Suppressor macrophage treated with lipopolysaccharide for 4 hours (primary cell): ENCODE measurements around the gene SLC13A2.
"Not testable (repeated sequence)": the region's sequence is repeated elsewhere in the genome, so short reads cannot be mapped to it uniquely, and the experiment has no call there.

Source experiments
- DNase-seq: peaks from one replicate; pipeline ENCODE4 v3.0.0-alpha.2; 2020

SLC13A2 gene

DNA sequence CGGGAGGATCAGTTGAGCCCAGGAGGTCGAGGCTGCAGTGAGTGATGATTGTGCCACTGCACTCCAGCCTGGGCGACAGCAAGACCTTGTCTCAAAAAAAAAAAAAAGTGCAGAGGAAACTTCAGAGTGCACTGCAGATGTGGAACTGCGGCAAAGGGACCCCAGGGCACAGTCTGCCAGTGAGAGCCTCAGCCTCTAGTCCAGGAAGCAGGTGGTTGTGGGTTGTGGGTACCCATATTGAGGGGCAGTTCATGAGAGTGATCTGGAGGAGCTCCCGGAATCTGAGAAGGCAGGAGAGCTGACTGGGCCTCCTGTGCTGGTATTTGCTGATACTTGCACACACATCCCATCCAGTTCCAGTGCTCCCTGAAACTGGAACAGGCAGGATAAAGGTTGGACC lies 45.8 kb downstream of the SLC13A2 start:
- no peak for DNase-seq

DNA sequence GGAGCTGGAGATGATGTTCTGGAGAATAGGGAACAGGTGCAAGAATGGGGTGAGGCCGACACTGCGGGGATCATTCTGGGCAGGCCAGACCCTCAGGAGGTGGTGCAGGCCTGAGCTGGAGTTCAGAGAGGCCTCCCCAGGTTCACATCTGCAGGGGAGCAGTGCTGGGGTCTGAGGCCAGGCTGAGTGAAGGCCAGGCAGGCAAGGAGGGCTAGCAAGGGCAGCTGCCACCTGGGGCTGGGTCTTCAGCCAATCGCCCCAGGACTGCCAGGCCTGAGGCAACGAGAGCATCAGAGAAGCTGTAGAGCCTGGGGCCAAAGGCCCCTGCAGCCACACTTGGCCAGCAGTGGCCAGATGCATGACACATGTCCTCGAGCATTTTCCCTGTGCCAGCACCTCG lies 47.2 kb downstream of the SLC13A2 start:
- DNase-seq = no peak

DNA sequence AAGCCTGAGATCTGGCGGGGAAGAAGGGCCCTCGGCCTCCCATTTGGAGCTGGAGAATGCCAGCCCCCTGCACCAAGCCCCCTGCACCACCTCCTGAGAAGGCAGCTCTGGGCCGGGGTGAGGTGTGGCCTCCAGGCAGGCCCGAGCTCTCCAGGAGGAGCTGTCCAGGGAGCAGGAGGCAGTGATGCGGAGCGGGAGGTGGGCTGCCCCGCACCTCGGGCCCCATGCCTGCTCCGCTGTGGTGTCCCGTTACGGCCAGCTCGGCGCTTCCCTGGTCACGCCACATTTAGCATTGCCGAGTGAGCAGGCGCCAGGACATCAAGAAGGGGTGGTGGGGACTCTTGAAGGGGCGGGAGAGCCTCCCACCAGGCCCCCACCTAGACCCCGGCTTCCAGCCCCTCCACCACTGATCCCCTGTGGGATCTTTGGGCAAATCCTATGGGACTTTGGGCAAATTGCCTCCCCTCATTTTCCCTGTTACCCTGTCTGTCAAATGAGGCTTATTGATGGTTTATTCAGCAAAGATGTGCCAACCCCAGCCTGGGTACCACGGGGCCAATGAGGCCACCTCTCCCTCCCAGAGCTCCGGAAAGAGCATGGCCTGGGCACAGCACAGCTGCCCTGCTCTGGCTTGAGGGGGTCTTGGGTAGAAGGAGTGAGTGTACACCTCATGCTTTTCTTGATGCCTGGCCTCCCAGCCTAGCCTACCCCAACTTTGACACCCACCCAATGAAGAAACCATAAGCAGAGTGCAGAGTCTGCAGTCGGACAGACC lies 48.1 kb downstream of the SLC13A2 start:
- DNase-seq = no peak

DNA sequence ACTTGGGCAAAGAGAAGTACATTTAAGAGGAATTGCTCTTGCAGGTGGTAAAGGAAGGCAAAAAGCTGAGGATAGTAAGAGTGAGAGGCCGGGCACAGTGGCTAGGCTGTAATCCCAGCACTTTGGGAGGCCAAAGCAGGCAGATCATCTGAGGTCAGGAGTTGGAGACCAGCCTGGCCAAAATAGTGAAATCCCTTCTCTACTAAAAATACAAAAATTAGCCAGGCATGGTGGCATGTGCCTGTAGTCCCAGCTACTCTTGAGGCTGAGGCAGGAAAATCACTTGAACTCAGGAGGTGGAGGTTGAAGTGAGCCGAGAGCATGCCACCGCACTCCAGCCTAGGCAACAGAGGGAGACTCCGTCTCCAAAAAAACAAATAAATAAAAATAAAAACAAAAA lies 48.8 kb downstream of the SLC13A2 start:
- not testable (repeated sequence) for DNase-seq

DNA sequence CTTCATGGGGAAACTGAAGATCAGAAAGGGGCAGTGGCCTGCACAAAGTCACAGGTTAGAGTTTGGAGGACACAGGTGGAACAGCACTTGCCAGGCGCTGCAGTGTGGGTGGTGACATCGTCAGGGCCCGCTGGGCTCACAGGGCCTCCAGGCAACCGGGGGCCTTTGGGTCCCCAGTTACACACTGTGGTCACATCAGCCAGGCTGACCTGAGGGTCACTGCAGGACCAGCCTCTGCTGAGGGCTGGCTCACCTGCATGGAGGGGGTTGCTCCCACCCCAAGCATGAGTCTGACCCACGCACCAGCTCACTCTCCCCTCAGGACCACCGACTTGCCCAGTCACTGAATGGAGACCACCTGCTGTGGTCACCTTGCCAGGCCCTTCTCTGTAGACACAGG lies 49.7 kb downstream of the SLC13A2 start:
- no peak for DNase-seq

DNA sequence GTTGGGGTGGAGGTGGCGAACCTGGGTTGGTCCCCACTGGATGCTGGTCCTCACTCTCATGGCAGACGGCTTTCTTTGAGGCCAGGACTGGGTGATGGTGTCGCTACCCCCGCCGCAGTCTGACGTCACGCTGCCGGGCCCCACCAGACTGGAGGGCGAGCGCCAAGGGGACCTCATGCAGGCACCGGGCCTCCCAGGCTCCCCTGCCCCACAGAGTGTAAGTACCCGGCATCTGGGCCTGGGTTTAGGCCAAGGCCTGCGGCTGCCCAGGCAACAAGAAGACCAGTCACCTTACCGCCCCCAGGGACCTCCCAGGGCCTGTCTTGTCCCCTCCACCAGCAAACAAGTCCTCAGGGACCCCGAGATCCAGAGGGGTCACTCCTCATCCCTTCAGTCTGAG lies 50.4 kb downstream of the SLC13A2 start:
- no peak for DNase-seq

DNA sequence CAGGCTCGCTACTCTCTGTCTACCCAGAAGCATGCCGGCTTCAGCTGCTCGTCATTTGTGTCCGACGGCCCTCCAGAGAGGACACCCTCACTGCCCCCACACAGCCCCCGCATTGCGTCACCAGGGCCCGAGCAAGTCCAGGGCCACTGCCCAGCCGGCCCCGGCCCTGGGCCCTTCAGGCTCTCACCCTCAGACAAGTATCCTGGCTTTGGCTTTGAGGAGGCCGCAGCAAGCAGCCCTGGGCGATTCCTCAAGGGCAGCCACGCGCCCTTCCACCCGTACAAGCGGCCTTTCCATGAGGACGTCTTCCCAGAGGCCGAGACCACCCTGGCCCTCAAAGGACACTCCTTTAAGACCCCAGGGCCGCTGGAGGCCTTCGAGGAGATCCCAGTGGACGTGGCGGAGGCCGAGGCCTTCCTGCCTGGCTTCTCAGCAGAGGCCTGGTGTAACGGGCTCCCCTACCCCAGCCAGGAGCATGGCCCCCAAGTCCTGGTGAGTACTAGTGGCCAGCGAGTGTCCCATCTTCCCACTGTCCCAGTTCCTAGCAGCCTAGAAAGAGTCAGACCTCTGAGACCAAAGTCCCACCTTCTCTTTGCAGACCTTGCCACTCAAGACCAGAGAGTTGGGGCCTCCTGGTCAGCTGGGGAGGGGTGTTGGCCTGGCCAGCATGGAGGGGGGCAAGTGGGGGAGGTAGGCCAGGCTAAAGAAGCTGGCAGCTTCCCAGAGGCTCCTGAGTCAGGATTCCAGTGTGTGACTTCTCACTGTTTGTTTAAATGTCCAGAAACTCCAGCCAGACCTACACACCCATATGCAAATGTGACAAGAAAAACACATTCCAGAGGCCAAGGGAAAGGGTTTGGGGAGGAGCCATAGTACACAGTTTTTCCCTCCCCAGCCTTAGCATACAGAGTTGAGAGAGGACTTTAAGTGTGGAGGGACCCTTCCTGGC lies 51.3 kb downstream of the SLC13A2 start:
- DNase-seq = no peak

DNA sequence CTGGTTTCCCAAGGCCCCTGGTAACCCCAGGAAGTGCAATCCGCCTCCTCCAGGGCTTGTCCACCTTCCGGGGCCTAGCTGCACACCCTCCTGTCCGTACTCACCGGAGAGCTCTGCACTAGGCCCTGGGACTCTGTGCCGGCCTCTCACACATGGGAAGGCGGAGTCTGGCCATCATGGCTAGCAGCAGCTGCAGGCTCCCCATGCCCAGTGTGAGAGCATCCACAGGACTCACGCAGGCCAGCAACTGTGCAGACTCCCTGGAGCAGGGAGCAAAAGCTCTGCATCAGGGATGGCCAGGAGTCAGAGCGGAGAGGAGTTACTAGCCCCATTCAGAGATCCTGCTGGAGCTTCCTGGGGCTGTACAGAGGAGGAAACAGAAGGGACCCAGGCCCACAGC lies 52.9 kb downstream of the SLC13A2 start:
- no peak for DNase-seq

DNA sequence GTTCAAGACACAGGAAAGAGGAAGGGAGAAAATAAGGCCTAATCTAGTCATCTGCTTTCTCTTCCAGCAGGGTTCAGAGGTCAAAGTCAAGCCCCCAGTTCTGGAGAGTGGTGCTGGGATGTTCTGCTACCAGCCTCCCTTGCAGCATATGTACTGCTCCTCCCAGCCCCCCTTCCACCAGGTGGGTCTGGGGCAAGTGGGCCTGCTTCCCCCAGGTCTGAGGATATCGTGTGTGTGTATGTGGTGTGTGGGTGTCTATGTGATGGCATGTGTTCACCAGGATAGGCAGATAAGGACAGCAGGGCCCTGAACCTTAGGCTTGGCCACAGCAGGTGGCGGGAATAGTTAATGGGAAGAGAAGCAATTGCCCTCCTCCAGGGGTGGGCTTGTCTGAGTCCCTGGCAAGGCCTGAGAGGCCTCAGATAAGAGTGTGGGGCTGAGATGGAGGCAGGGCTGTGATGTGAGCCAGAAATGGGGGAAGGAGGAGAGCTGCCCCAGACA lies 53.8 kb downstream of the SLC13A2 start:
- no peak for DNase-seq

DNA sequence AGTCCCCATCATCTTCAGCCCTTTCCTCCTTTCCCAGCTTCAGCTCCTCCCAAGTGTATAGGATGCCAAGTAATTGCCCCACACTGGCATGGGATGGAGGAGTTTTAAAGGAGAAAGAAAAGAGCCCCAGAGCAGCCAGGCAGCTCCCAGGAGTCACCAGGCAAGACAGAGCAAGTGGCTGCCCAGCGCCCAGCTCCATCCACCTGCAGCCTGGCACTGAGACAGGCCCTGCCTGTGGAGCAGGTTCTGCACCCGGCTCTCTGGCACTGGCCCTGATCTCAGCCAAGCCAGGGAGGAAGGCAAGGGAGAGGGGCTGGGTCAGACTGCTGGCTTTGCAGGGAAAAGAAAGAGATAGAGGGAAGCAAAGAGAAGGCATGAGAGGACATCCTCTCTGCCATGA lies 54.4 kb downstream of the SLC13A2 start:
- no peak for DNase-seq

DNA sequence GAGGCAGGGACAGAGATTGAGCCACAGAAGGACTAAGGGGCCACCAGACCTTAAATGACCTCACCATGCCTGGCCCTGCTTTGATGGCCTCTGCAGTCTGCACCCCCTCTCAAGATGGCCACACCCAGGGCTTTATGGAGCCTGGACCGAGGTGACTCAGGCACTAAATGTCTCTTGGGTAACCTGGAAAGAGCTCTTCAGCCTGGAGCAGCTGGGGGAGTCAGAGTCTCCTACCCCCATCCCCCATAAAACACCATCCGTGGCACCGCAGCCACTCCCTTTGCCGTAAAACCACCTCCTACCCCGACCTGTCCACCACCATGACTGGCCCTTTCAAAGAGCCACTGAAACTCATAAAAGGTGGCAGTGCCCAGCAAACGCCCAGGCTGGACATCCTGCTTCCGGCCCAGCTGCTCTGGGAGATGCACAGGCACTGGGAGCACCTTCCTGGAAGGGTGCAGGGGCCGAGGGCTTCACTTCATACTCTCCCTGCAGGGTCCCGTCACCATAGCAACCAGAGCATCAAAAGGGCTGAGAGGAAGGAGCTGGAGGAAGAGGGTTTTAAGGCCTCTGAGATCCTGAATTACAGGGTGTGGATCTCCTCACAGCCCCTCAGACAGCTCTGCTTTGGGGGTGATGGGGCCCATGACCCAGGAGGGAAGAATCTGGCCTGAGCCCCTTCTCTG lies 55.0 kb downstream of the SLC13A2 start:
- DNase-seq = no peak

DNA sequence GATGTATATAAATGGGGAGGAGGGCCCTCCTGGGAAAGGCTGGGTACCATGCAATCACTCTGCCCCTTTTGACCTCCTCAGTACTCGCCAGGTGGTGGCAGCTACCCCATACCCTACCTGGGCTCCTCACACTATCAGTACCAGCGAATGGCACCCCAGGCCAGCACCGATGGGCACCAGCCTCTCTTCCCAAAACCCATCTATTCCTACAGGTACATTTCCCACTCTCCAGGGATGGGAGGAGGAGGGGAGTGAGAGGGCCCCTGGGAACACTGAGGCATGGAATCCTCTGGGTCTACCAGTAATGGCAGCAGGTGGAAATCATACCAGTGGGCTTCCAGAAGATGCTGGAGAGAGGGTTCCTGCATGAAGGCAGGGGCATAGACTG lies 55.6 kb downstream of the SLC13A2 start:
- DNase-seq = no peak

DNA sequence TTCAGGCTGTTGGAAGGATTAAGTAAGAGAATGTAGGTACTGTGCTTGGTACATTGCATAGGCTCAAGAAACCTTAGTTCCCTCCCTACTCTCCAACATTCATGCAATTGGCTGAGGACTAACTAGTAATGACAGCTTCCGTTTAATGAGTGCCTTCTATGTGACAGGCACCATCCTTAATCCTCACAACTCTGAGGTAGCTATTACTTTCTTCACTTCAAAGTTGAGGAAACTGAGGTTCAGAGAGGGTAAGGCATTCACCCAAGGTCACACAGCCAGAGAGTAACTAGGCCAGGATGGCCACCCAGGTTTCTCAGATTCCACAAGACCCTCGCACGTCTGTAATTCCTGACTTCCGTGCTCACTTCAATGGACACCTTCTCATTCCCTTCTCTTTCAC lies 56.8 kb downstream of the SLC13A2 start:
- no peak for DNase-seq

DNA sequence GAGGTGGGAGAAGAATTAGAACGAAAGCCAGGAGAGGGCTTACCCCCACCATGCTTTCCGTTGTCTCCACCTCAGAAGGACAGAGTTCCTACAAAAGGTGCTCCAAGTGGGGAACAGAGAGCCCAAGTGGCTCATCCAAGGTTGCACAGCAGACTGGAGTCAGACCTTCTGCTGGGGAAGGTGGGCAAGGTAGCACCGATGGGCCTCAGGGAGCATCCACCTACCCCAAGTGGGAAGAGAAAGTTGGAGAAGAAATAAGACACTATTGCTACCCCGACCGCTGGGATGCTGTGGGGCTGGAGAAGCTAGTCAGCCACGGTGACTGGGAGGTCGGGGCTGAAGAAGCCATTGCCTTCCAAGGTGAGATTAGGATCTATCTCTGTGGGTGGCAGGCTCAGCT lies 57.5 kb downstream of the SLC13A2 start:
- DNase-seq = no peak

DNA sequence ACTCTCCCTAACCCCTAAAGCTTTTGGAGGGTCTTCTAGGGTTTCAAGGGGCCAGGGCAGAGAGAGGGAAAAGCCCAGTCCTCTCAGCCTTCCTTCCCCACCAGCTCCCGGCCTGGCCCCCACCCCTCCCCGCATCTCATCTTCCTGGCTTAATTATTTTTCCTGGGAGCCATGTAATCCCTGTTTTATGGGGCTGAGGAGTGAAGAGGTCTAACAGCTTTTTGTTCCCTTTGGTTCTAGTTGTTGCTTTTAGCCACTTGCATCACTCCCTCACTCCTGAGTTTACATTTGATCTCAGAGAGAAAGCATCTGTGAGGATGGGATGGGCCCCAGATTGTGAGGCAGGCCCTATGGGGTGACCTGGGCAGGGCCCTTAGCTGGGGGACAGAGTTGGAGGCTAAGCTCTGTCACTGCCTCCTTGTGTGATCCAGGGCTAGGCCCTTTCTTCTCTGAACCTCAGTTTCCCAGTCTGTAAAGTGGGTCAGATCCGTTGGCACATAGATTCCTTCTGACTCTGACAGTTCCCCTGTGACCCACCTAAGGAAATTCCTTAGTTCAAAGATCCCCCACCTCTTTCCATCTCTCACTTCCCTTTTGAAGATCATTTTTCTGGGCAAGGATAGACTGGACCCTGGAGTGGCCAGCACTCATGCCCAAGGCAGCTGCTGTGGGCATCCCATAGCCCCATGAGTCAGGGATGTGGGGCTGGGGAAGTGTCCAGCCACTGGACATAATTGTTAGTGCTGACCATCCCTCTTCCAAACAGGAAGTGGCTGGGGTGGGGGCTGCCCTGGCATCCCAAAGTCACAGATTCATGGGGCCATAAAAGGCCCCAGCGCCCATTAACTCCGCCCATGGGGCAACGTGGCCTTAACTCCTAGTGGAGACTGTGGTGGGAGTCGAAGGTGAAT lies 58.9 kb downstream of the SLC13A2 start:
- DNase-seq = no peak

DNA sequence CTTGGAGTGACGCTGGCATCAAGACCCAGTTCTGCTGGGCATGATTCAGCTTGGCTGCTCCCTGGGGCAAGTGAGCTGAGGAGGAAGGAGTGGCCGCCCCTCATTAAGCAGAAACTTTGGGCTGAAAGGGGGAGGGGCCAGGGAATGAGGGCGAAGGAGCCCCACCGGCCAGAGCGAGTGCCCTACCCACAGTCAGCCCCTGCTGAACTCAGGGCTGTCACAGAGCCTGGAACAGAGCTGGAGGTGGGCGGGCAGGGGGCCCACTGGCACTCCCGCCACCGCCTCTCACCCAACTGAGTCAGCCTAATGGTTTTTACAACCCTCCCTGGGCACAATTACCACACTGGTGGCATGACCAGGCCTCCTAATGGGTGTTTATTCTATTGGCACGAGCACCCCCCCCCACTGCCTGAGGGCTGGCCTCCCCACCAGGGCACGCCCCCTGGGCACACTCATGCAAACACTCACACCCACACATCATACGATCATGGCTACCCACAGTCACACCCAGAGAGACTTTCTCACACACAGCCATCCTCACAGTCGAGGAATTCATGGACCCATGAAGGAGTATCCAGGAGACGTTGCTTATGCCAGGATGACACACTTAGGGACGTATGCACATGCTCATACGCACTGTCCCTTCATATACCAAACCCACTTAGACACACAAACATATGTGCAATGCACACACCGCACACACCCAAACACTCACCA lies 59.8 kb downstream of the SLC13A2 start:
- DNase-seq = no peak

DNA sequence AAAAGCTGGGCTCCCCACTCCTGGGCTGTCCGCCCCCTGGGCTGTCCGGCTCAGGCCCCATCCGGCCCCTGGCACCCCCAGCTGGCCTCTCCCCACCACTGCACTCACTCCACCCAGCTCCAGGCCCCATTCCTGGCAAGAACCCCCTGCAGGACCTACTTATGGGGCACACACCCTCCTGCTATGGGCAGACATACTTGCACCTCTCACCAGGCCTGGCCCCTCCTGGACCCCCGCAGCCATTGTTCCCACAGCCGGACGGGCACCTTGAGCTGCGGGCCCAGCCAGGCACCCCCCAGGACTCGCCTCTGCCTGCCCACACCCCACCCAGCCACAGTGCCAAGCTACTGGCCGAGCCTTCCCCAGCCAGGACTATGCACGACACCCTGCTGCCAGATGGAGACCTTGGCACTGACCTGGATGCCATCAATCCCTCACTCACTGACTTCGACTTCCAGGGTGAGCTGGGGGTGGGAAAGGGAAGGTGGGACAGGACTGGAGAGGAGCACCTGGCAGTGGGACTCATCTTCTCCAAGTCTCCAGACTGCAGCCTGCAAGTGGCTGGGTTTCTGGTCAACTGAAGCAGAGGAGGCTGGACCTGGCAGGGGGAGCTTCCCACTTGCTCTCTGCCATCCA lies 61.4 kb downstream of the SLC13A2 start:
- no peak for DNase-seq

DNA sequence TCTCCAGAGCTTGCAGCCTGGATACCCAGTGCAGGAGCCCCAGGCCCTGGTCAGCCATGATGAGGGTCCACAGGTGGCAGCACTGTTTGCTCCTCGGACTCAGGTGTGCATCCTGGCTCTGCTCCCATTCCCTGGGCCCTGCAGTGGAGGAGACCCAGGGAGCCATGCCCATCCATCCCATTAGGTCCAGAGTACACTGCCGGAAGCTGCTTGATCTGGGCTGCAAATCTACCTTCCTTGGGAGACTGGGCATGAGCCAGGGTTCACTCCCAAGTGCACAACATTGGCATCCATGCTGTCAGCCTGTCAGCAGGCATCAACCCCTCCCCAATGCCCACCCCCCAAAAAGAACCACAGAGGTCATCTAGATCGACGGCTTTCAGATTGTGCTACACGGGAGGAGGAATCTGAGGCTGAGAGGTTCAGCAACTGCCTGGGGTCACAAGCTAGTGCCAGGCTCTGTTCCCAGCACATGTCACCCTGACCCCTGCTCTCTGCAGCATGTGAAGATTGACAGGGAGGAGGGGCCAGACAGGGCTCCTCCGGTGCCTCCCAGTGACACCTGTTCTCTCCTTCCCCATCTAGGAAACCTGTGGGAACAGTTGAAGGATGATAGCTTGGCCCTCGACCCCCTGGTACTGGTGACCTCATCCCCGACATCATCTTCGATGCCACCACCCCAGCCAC lies 63.2 kb downstream of the SLC13A2 start:
- no peak for DNase-seq

DNA sequence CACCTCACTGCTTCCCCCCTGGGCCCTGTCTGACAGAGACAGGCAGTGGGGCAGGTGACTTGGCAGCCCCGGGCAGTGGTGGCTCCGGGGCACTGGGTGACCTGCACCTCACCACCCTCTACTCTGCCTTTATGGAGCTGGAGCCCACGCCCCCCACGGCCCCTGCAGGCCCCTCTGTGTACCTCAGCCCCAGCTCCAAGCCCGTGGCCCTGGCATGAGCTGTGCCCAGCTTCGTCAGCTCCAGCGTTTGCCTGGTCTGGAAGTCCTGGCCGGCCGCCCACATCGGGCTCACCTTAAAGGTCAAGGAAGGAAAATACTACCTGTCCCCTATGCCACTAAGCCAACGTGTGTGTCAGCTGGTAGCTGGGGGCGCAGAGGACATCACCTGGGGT lies 63.8 kb downstream of the SLC13A2 start:
- no peak for DNase-seq

DNA sequence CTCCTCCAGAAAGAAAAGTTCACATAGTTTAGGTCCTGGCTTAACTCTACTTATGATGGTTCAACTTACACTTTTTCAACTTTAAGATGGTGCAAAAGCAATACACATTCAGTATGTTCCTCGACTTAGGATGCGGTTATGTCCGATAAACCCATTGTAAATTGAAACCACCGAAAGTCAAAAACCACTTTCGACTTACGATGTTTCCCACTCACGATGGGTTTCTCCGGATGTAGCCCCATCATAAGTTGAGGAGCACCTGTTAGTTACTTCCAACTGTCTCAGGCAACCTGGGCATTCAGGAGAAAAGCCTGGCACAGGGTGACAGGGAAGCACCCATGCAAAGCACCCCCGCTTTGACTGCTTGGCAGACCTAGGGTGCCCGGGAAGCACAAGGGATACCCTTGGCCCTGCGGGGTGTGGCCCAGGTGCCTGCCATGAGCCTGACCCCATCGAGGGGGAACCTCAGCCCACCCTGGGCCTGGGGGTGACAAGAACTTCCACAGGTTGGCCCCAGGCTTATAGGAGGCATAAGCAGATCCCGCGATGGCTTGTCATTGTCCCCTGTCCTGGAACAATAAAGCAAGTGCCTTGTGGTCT lies 65.0 kb downstream of the SLC13A2 start:
- no peak for DNase-seq
